GM19238 (cell line): ENCODE measurements around the gene SLC38A11.

Experiments used
- DNase-seq: peaks from one replicate; pipeline ENCODE4 v3.0.0; 2011; ENCODE audit warnings: low spot score; ENCODE audit not compliant: insufficient read length

The SLC38A11 gene

GRCh38 chr2:164915566-164915965 lies 39.8 kb downstream of the SLC38A11 start:
- DNase-seq = no peak

GRCh38 chr2:164913640-164914350 lies 41.5 kb downstream of the SLC38A11 start:
- DNase-seq = no peak

- no peak for DNase-seq
Observed at GRCh38 chr2:164913011-164913410, 42.3 kb downstream of the SLC38A11 start.

GRCh38 chr2:164911832-164912231 lies 43.5 kb downstream of the SLC38A11 start:
- no peak for DNase-seq

GRCh38 chr2:164910101-164910899 lies 45.0 kb downstream of the SLC38A11 start:
- no peak for DNase-seq

- no peak for DNase-seq
Observed at GRCh38 chr2:164906947-164907346, 48.4 kb downstream of the SLC38A11 start.

GRCh38 chr2:164905307-164905706 lies 50.0 kb downstream of the SLC38A11 start:
- DNase-seq = no peak

- DNase-seq = no peak
Observed at GRCh38 chr2:164903951-164904350, 51.4 kb downstream of the SLC38A11 start.

GRCh38 chr2:164903204-164903603 lies 52.1 kb downstream of the SLC38A11 start:
- DNase-seq = no peak

GRCh38 chr2:164899121-164899520 lies 56.2 kb downstream of the SLC38A11 start:
- no peak for DNase-seq

- no peak for DNase-seq
Observed at GRCh38 chr2:164898475-164898874, 56.9 kb downstream of the SLC38A11 start.

- no peak for DNase-seq
Observed at GRCh38 chr2:164897469-164898260, 57.7 kb downstream of the SLC38A11 start.

- DNase-seq = peak; percentile 2
Observed at GRCh38 chr2:164896634-164897355, 58.5 kb downstream of the SLC38A11 start.

GRCh38 chr2:164896226-164896625 lies 59.1 kb downstream of the SLC38A11 start:
- DNase-seq = no peak

GRCh38 chr2:164891460-164891859 lies 63.9 kb downstream of the SLC38A11 start:
- no peak for DNase-seq

GRCh38 chr2:164890544-164890943 lies 64.8 kb downstream of the SLC38A11 start:
- no peak for DNase-seq

GRCh38 chr2:164888592-164888991 lies 66.7 kb downstream of the SLC38A11 start:
- no peak for DNase-seq

- DNase-seq = no peak
Observed at GRCh38 chr2:164887434-164888144, 67.7 kb downstream of the SLC38A11 start.

- DNase-seq = no peak
Observed at GRCh38 chr2:164882276-164882675, 73.0 kb downstream of the SLC38A11 start.

- no peak for DNase-seq
Observed at GRCh38 chr2:164881524-164881923, 73.8 kb downstream of the SLC38A11 start.
